K562 (cell line): ENCODE results near the gene PARD3B. TPM values are rescaled to one million over a fixed set of nuclear protein-coding genes. Genes with fewer than 3 reads are reported as not detected.

Experiments used
- ATAC-seq: fragments of 200-7000 bp; cut with Tn5 transposase; 3 replicates; pipeline ENCODE4 v1.9.1; 2020; ENCODE audit warnings: moderate library complexity
- BruUV-seq: library from RNA; stranded (reverse); fragments of 400-500 nt; replicated peaks from 2 replicates; lab custom pipeline; 2021; lab: Mats Ljungman, UMichigan
- CTCF ChIA-PET: fragments of 300-600 bp; formaldehyde crosslinking; extraction: SDS; loops from one replicate; lab custom pipeline; 2021; ENCODE audit warnings: low intra/inter-chr PET ratio; lab: Yijun Ruan, JAX
- POLR2A ChIA-PET: fragments of 300-600, 350-650 bp; sonication (Branson Sonifier 250); formaldehyde crosslinking; extraction: SDS; loops from one replicate; lab custom pipeline; 2021; ENCODE audit warnings: antibody characterized with exemption, inconsistent platforms; lab: Yijun Ruan, JAX
- DNase-seq, 4 experiments: peaks; one replicate each; pipeline versions ENCODE4 v3.0.0 to v3.0.0-alpha.2; 2011 to 2018; ENCODE audit warnings: low spot score in 3 of 4, mixed read lengths in 3 of 4; ENCODE audit errors: extremely low read depth in 1 of 4
- FAIRE-seq: peaks from 2 replicates; lab custom pipeline; 2011; peaks lifted over from hg19 to GRCh38; lab: Jason Lieb, UNC
- H2AFZ ChIP-seq: 2 replicates; pipeline ENCODE4 v1.6.0; 2011; ENCODE audit warnings: low read depth, low read length, control low read depth, inconsistent platforms
- H3K27ac ChIP-seq: fragments of 200-600 bp; 3 replicates; pipeline ENCODE4 v1.8.0; 2011; ENCODE audit warnings: low read depth, mild to moderate bottlenecking, control low read depth, inconsistent platforms, low read length, moderate library complexity, mixed read lengths; ENCODE audit errors: extremely low read depth
- H3K27me3 ChIP-seq, 2 experiments: fragments of 300-600 bp in 1 of 2; 2 replicates in 1 of 2; 3 replicates in 1 of 2; pipeline versions ENCODE4 v1.6.0 to v1.8.0; 2011; ENCODE audit warnings: inconsistent platforms in 2 of 2, low read length in 2 of 2, mild to moderate bottlenecking in 1 of 2, mixed read lengths in 1 of 2, moderate library complexity in 1 of 2; ENCODE audit not compliant: control insufficient read depth in 2 of 2, insufficient read depth in 2 of 2
- H3K36me3 ChIP-seq: fragments of 300-600 bp; 3 replicates; pipeline ENCODE4 v1.8.0; 2011; ENCODE audit warnings: mild to moderate bottlenecking, low read length, inconsistent platforms; ENCODE audit not compliant: control insufficient read depth, insufficient read depth
- H3K4me1 ChIP-seq, 2 experiments: fragments of 200-600 bp in 1 of 2; replicated peaks in 1 of 2; 2 replicates in 1 of 2; 3 replicates in 1 of 2; pipeline versions ENCODE4 v1.5.1 to v1.8.0; 2011; ENCODE audit warnings: inconsistent platforms in 2 of 2, low read length in 2 of 2, mild to moderate bottlenecking in 1 of 2, mixed read lengths in 1 of 2, moderate library complexity in 1 of 2; ENCODE audit not compliant: control insufficient read depth in 2 of 2, insufficient read depth in 2 of 2
- H3K4me2 ChIP-seq: 2 replicates; pipeline ENCODE4 v1.6.1; 2011; ENCODE audit warnings: low read length, control low read depth, inconsistent platforms, mixed read lengths; ENCODE audit not compliant: insufficient read depth
- H3K4me3 ChIP-seq: fragments of 200-600 bp; sonication (generic), shearing (Covaris generic); 2 replicates; pipeline ENCODE4 v1.5.1; 2016; ENCODE audit warnings: control low read depth, inconsistent platforms
- H3K79me2 ChIP-seq: fragments of 200-600 bp; 3 replicates; pipeline ENCODE4 v1.8.0; 2011; ENCODE audit warnings: low read length, inconsistent platforms; ENCODE audit not compliant: control insufficient read depth, insufficient read depth
- H3K9ac ChIP-seq, 2 experiments: 2 replicates each; pipeline versions ENCODE4 v1.6.0 to v1.6.1; 2011; ENCODE audit warnings: low read depth in 2 of 2, low read length in 2 of 2, control low read depth in 1 of 2, inconsistent platforms in 1 of 2, mild to moderate bottlenecking in 1 of 2, mixed read lengths in 1 of 2; ENCODE audit not compliant: insufficient read depth in 1 of 2
- H3K9me1 ChIP-seq: one replicate; pipeline ENCODE4 v1.6.0; 2011; ENCODE audit warnings: inconsistent platforms, mild to moderate bottlenecking, low read length, moderate library complexity; ENCODE audit not compliant: control insufficient read depth, insufficient read depth
- H3K9me3 ChIP-seq: replicated peaks from 2 replicates; pipeline ENCODE4 v1.5.1; 2011; ENCODE audit warnings: low read depth, low read length, inconsistent platforms; ENCODE audit not compliant: control insufficient read depth, insufficient read depth
- H4K20me1 ChIP-seq: replicated peaks from 2 replicates; pipeline ENCODE4 v1.6.1; 2011; ENCODE audit warnings: low read length, inconsistent platforms, mixed read lengths; ENCODE audit not compliant: control insufficient read depth, insufficient read depth
- ADNP ChIP-seq: fragments of 200-800 bp; sonication (Bioruptor generic); IDR thresholded peaks from 2 replicates; pipeline ENCODE4 v1.6.1; 2016; ENCODE audit warnings: missing genetic modification characterization, missing compliant biosample characterization
- CBFA2T3 ChIP-seq: fragments of 450-650 bp; IDR thresholded peaks from 2 replicates; pipeline ENCODE4 v1.6.1; 2017
- DPF2 ChIP-seq: fragments of 450-650 bp; IDR thresholded peaks from 2 replicates; pipeline ENCODE4 v1.6.1; 2016
- ELK3 ChIP-seq: fragments of 450-650 bp; formaldehyde crosslinking; IDR thresholded peaks from 2 replicates; pipeline ENCODE4 v1.4.0; 2020; ENCODE audit warnings: mild to moderate bottlenecking
- EZH2 ChIP-seq: IDR thresholded peaks from 2 replicates; pipeline ENCODE4 v1.6.1; 2012; ENCODE audit warnings: low read depth, mild to moderate bottlenecking, inconsistent platforms, low read length, borderline replicate concordance
- HDAC2 ChIP-seq: fragments of 450-650 bp; IDR thresholded peaks from 2 replicates; pipeline ENCODE4 v1.6.1; 2016; ENCODE audit warnings: mild to moderate bottlenecking
- HNRNPK ChIP-seq: fragments of 200-400 bp; formaldehyde crosslinking; IDR thresholded peaks from one replicate; pipeline ENCODE4 v1.6.1; 2018; ENCODE audit warnings: mild to moderate bottlenecking, low read depth, low read length; ENCODE audit not compliant: poor library complexity, severe bottlenecking
- ILF3 ChIP-seq: fragments of 450-650 bp; IDR thresholded peaks from 2 replicates; pipeline ENCODE4 v1.6.1; 2018; ENCODE audit warnings: antibody characterized with exemption, mild to moderate bottlenecking, moderate library complexity, borderline replicate concordance
- KAT8 ChIP-seq: fragments of 450-650 bp; IDR thresholded peaks from 2 replicates; pipeline ENCODE4 v1.6.1; 2016; ENCODE audit warnings: low read depth, mild to moderate bottlenecking
- MCM3 ChIP-seq: fragments of 450-650 bp; IDR thresholded peaks from 2 replicates; pipeline ENCODE4 v1.6.1; 2016
- MEF2D ChIP-seq: conservative IDR thresholded peaks from 2 replicates; pipeline ENCODE4 v1.6.1; 2016; ENCODE audit warnings: low read depth, missing genetic modification characterization, missing compliant biosample characterization
- NFXL1 ChIP-seq: fragments of 450-650 bp; formaldehyde crosslinking; IDR thresholded peaks from 2 replicates; pipeline ENCODE4 v1.4.0; 2021; ENCODE audit warnings: mild to moderate bottlenecking
- NR2F6 ChIP-seq: fragments of 450-650 bp; formaldehyde crosslinking; IDR thresholded peaks from 2 replicates; pipeline ENCODE4 v1.4.0; 2020; ENCODE audit warnings: mild to moderate bottlenecking
- RFX5 ChIP-seq: IDR thresholded peaks from 2 replicates; pipeline ENCODE4 v1.6.1; 2011; ENCODE audit warnings: low read depth, mild to moderate bottlenecking, improper control_type of control experiment, low read length
- SAFB2 ChIP-seq: fragments of 200-400 bp; formaldehyde crosslinking; IDR thresholded peaks from 2 replicates; pipeline ENCODE4 v1.6.1; 2018; ENCODE audit warnings: borderline replicate concordance, low read length, low read depth, moderate library complexity; ENCODE audit not compliant: severe bottlenecking
- SMAD2 ChIP-seq: fragments of 150-350 bp; IDR thresholded peaks from 2 replicates; pipeline ENCODE4 v1.6.1; 2014; ENCODE audit warnings: low read depth, mild to moderate bottlenecking, low read length
- STAT6 ChIP-seq: sonication (generic); formaldehyde crosslinking; IDR thresholded peaks from 2 replicates; pipeline ENCODE4 v1.8.1; 2023; ENCODE audit warnings: mild to moderate bottlenecking, missing genetic modification reagents
- TFAP4 ChIP-seq: sonication (generic); formaldehyde crosslinking; IDR thresholded peaks from 2 replicates; pipeline ENCODE4 v1.8.0; 2022; ENCODE audit warnings: missing genetic modification reagents, mild to moderate bottlenecking, moderate library complexity, borderline replicate concordance
- ZNF561 ChIP-seq: fragments of 450-650 bp; formaldehyde crosslinking; conservative IDR thresholded peaks from 2 replicates; pipeline ENCODE4 v1.4.0; 2020; ENCODE audit warnings: mild to moderate bottlenecking, moderate library complexity
- ZNF586 ChIP-seq: fragments of 450-650 bp; formaldehyde crosslinking; conservative IDR thresholded peaks from 2 replicates; pipeline ENCODE4 v1.4.0; 2020; ENCODE audit warnings: mild to moderate bottlenecking, moderate library complexity
- WGBS: fragments of 100-300 bp; shearing (Covaris generic); methylation state at CpG from one replicate; pipeline ENCODE4 v1.1.6; 2016; ENCODE audit warnings: low coverage, mixed read lengths; ENCODE audit not compliant: insufficient coverage; ENCODE audit errors: missing lambda C conversion rate; 5-methylcytosine and 5-hydroxymethylcytosine counted together
- in situ Hi-C: fragments of 300-500 bp; cut with MboI; formaldehyde crosslinking; loops from 4 replicates; pipeline ENCODE4 v1.15.0; 2018; ENCODE audit warnings: inconsistent platforms, mixed read lengths
- intact Hi-C: fragments of 100-400 bp; cut with micrococcal nuclease; formaldehyde crosslinking; loops from 2 replicates; pipeline ENCODE4 v1.14.2; 2022
- polyA plus RNA-seq, 8 experiments: library from polyadenylated mRNA; depleted of rRNA in 4 of 8; stranded (reverse) in 5 of 8; unstranded in 3 of 8; fragments of >200 nt; fragmentation: Nextera tagmentation in 2 of 8; fragmentation: Illumina TruSeq in 1 of 8; extraction: Ambion mirVana in 2 of 8; extraction: Trizol in 1 of 8; gene quantifications; 2 replicates each; pipeline versions ENCODE4 v1.2.1 to v1.2.3, GENCODE V29; 2011 to 2014; ENCODE audit warnings: inconsistent platforms in 1 of 8, missing spikeins in 1 of 8
- total RNA-seq, 7 experiments: library from RNA; depleted of rRNA in 6 of 7; stranded (reverse); fragments of >200 nt in 6 of 7; fragmentation: Illumina TruSeq in 2 of 7; extraction: Trizol in 2 of 7; gene quantifications; 2 replicates each; pipeline versions ENCODE4 v1.2.1 to v1.2.3, GENCODE V29; 2011 to 2021; ENCODE audit warnings: low replicate concordance in 1 of 7

PARD3B gene
- total and polyA plus RNA-seq, 9 of the 15 experiments (the other 6 are each of a cell fraction or from before 2014, with no cell fraction given), result 0.15 to 3.0 (median 1.1) TPM

GRCh38 chr2:205311201-205311600, 765.9 kb downstream of the PARD3B start:
- no TSS peak for BruUV-seq

More at GRCh38 chr2:205311201-205311600, 765.9 kb downstream of the PARD3B start:
- no peak for DNase-seq
- Histone ChIP-seq H3K36me3 (no peaks in the 10 kb centered on the region), H3K4me2 (no peak overlapping the region), H3K9me3 (no peaks in the 10 kb centered on the region), H3K9ac (no peak overlapping the region)
- TF ChIP-seq STAT6 (CRISPR knock-in tag), result no peak
- no peak for TF ChIP-seq HDAC2
- TF ChIP-seq SMAD2, result no peak
- no peak for TF ChIP-seq ILF3
- TF ChIP-seq DPF2, result no peak
- no peak for TF ChIP-seq ELK3
- TF ChIP-seq ADNP (tag), result no peak
- no peak for TF ChIP-seq EZH2
- no peak for TF ChIP-seq KAT8
- no peak for TF ChIP-seq ZNF586
- TF ChIP-seq MCM3, result no peak
- TF ChIP-seq NFXL1 (CRISPR knock-in tag), result no peak
- TF ChIP-seq RFX5, result no peak
- no peak for TF ChIP-seq ZNF561 (CRISPR knock-in tag)
- TF ChIP-seq MEF2D (tag), result no peak
- TF ChIP-seq NR2F6 (CRISPR knock-in tag), result no peak
- TF ChIP-seq TFAP4, result no peak
- TF ChIP-seq SAFB2, result no peak
- no peak for TF ChIP-seq CBFA2T3
- TF ChIP-seq HNRNPK, result no peak
- TF ChIP-seq, all 486 proteins: peak for 0
- in situ Hi-C loops (no loop called here), intact Hi-C loops (no loop called here)
- Histone ChIP-seq H2AFZ (no peak overlapping the region), H3K4me3 (no peak overlapping the region), H3K4me1 (no peaks in the 10 kb centered on the region), H3K79me2 (no peaks in the 10 kb centered on the region), H3K27me3 (no peaks in the 10 kb centered on the region), H3K27ac (no peak overlapping the region), H4K20me1 (no peaks in the 10 kb centered on the region), H3K9me1 (no peaks in the 10 kb centered on the region)
- ATAC-seq, result no peak
- WGBS, result 7% methylated on average over 5 of the region's 5 CpGs
- FAIRE-seq, result no peak
- ChIA-PET CTCF (no interaction called here), POLR2A (no interaction called here)
